DMS 273 treated with DMSO at 0.1 percent for 48 hours (cell line): Measurements from ENCODE around the gene GUCA2B.
A peak's percentile ranks its signal among the peaks of the same experiment; 100 is the strongest.

Experiments
- DNase-seq: peaks from one replicate; lab custom pipeline; 2025; lab: John Stamatoyannopoulos, UW

The GUCA2B gene

GRCh38 chr1:42142894-42143675, 10.1 kb upstream of the GUCA2B start:
- DNase-seq = no peak

DNA sequence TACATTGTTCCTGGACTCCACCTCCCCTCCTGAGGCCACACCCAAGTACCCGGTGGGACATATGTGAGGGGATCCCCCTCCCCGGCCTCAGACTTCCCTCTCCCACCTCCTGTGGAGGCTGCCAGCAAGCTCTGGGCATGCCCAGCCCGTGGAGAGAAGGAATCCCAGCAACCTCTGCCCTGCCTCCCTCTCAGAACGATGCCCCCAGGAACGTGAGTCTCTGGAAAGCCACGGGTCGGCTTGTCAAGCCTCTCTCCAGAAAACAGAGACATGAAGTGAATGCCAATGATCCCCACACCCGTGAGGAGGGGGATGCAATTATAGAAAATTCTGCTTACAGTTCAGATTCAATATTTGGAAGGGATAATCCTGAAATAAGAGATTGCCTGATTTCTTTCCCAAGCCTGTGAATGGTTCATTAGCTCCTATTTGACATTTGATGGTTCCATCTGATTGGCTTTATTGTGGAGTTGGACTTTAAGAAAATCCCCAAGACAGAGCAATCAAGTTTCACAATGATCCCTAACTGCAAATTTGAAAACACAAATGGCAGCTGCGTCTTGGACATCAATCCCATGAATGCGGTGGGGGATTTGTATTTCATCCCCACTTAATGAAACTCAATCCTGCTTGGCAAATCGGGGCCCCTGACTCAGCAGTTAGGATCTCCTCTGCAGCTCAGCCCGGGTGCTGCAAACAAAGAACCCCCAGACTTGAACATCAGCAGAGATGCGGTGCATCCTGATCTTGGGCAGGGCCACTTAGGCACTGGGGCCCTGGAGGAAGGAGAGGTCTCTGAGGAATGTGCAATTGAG, 9.1 kb upstream of the GUCA2B start:
- DNase-seq = no peak

- no peak for DNase-seq
Measured at GRCh38 chr1:42144711-42145388, 8.4 kb upstream of the GUCA2B start.

DNA sequence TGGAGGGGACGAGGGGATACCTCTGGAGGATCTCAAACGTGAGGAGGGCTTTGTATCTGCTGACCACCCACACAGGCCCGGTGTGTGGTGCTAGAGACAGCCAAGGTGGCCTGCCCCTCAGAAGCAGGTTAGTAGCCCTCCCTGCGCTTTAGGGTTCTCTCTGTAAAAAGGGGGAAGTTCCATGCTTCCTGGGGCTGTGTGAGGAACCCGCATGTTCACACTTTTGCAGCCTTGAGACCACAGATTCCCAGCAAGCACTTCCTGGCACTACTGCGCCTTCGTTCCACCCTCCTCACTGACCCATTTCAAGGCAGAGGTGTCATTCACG, 7.9 kb upstream of the GUCA2B start:
- DNase-seq = no peak

- no peak for DNase-seq
Measured at GRCh38 chr1:42145764-42146625, 7.2 kb upstream of the GUCA2B start.

DNA sequence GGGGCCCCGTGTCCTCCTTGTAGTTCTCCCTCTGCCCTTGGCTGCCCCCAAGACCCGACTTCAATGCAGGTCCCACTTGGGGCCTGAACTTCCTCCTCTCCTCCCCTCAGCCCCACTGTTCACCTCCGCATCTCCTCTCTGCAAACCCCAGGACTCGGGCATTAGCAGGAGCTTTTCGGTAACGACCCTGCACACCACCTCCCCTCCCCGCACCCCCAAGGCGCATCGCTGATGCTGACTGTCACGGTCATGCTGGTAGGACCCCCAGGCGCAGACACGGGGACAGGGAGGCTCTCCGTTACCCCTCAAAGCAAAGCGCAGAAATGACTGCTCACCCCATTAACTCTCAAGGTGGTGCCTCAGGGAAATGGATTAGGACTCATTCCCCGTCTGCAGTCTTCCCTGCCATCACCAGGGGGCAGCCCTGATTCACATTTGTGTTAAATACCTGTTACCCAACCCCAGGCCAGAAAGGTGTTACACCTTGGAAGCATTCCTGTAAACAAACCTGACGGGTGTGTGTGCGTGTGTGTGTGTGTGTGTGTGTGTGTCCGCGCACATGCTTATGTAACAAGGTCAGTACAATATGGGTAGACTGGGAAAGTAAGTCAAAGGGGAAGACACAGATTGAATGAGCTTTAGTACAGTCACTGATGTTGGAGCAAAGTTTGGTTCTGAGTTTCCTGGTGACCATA, 6.4 kb upstream of the GUCA2B start:
- no peak for DNase-seq

DNA sequence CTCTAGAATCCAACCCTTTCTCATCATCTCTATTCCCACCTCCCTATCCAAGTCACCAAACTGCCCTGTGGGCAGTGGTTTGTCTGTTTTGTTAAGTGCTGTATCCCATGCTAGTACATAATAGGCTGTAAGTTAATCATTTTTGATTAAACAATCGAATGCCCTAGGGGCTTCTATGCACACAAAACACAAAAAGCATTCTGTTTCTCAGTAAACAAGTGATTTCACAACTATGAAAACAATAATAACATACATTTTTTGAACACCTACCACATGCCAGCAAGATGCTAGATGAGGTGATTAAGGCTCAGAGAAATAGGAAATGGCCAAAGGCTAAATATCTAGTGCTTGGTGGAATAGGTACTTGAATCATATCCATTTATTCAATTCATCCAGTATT, 5.0 kb upstream of the GUCA2B start:
- no peak for DNase-seq

GRCh38 chr1:42150651-42151050, 2.6 kb upstream of the GUCA2B start:
- no peak for DNase-seq

DNA sequence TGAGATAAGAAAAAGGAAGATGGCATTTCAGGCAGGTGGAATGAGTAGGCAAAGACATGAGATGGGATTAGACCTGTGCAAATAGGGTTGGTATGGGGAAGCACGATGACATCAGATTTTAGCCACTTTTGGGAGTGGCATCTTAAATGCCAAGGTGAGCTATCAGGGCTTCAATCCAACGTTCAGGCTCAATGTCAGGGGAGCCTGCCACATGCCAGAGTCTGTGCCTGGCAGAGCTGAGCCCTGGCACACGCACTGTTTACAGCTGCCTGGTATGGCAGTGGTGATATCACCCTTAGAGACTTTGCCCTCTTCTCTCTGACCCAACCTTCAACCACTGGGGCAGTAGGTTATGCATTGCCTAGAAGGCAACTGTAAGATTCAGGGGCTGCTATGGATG, 1.1 kb upstream of the GUCA2B start:
- DNase-seq = no peak

DNA sequence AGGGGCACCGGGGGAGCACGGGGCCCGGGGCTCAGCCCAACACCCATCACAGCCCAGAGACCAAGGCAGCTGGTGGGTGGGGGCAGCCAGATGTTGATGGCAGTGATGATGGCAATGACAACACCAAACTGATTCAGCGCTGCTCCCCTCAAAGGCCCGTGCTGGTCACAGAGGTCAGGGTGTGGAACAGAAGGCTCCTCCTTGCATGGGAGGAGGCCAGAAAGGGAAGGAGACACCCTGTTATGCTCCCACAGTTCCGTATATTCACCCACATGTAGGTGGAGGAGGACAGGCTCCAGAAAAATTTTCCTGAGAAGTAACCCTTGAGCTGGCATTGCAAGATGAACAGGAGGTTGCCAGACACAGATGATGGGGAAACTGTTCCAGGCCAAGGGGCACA, 414 bp downstream of the GUCA2B start:
- no peak for DNase-seq

DNA sequence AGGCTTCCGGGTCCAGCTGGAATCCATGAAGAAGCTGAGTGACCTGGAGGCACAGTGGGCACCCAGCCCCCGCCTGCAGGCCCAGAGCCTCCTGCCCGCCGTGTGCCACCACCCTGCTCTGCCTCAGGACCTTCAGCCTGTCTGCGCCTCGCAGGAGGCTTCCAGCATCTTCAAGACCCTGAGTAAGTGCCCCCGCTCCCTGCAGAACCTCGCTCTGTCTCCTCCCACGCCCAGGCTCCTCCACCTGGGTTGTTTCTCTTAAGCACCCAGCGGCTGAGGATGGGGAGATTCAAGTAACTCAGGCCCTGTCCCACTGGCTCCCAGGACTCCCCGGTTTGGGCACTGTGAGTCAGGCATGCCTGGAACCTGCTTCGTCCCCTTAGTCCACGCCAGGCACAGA, 1.5 kb downstream of the GUCA2B start:
- no peak for DNase-seq

DNA sequence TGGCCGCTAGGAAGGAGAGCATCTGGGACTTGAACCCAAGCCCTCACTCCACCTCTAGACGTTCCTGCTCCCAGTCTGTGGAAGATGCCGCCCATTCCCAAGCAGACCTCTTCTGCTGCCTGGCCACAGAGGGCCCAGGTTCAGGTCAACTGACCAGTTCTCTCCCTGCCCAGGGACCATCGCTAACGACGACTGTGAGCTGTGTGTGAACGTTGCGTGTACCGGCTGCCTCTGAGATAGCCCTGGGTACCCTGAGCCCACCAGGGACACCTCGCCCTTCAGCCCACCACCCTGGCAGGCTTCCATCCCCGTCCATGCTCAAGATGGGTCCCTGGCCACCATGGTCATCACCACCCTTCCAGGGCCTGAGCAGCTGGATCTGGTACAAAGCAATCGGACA, 2.2 kb downstream of the GUCA2B start:
- no peak for DNase-seq

GRCh38 chr1:42157667-42158066, 4.5 kb downstream of the GUCA2B start:
- no peak for DNase-seq

GRCh38 chr1:42158189-42158588, 5.0 kb downstream of the GUCA2B start:
- no peak for DNase-seq

- no peak for DNase-seq
Measured at GRCh38 chr1:42162181-42162580, 9.0 kb downstream of the GUCA2B start.

GRCh38 chr1:42163114-42163513, 9.9 kb downstream of the GUCA2B start:
- DNase-seq = no peak

GRCh38 chr1:42163536-42164503, 10.6 kb downstream of the GUCA2B start:
- DNase-seq = peak; percentile 52

DNA sequence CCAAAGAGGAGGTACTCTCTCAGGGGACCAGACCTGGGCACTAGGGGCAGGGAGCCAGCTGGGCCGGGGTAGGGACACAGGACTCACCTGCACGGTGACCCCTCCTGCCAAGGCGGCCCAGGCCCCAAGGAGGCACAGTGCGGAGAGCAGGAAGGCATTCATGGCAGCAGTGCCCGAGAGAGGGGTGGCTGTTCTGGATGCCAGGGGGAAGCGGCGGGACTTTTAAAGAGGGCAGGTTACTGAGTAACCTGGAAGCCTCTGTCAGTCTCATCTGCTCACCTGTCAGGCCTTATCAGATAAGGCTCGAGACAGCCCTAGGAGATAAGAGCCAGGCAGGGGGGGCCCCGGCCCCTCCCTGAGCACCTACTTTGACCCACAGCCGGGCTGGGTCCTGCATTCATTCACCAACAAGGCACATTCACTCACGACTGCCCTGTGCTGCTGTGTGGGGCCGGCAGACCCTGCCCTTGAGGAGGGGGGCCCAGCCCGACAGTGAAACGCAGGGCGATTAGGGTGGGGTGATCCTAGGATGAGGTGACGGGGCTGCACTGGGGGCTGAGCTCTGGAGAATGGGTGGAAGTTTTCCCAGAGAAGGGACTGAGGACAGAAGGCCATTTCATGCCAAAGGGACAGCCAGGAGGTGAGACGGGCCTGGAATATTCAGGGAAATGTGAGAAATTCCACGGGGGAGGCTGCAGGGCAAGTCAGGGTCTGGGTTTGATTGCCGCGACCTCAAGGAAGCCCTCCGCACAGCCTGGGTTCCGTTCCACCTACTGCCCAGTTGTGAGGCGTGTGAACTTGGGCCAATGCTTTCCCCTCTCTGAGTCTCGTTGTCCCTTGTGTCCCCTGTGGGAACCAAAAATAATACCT, 11.6 kb downstream of the GUCA2B start, which contains the start of gene GUCA2A:
Gene GUCA2A (minus strand): TSS at position 195 of the 870 bp plus-strand sequence. CDS start 33 bp downstream, at position 162.
- DNase-seq = no peak
